ENCODE data around the gene DEFB113. TPM values are rescaled to one million over a fixed set of nuclear protein-coding genes. Genes with fewer than 3 reads are reported as not detected.
"Not testable (repeated sequence)": the region's sequence is repeated elsewhere in the genome, so short reads cannot be mapped to it uniquely, and the experiment has no call there.

The DEFB113 gene
- total RNA-seq = not detected
- long read RNA-seq = 0 reads

DNA sequence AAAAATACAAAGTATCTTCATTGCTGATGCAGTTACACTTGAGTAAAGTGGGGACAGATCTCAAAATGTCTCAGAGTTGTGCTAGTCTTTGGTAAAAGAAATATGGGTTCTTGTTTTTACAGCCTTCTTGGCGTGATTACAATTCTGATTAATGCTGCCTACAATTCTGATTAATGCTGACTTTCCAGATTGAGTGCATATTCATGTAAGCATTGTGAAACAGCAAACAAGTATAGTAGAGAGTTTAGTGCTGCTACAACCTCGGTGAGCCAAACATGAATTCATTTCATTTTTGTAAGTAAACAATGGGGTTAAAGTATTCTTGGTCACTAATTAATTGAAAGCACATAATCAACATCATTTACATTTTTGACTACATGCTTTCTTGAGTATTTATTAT, at the start of gene DEFB113:
DEFB113 (minus strand) TSS at position 21 of the 400 bp plus-strand sequence; CDS start at position 21, 0 bp downstream.
- intact Hi-C loops (cut with DNase I) = no loop called here
- ATAC-seq (ENCODE audit: poor library complexity) (no peak), DNase-seq (no peak)

DNA sequence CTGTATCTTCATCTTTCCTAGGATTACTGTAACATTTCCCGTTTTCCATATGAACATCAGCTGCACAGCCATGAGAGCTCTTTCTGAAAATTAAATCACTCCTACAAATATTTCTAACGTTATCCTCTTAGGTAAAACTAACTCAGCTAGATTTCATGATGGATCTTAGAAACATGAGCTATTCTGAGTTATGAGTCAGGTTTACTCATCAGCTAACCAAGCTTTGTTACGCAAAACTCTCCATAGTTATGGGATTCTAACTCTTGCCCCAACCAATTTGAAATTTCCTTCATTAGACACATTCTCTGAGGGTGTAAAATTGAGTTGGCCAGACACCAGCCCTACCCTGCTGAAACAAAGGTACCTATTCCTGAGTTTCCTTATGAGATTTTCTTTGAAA, 38.4 kb upstream of the DEFB113 start:
- intact Hi-C loops (cut with DNase I) = no loop called here
- DNase-seq = no peak
- ATAC-seq (ENCODE audit: poor library complexity) = no peak

DNA sequence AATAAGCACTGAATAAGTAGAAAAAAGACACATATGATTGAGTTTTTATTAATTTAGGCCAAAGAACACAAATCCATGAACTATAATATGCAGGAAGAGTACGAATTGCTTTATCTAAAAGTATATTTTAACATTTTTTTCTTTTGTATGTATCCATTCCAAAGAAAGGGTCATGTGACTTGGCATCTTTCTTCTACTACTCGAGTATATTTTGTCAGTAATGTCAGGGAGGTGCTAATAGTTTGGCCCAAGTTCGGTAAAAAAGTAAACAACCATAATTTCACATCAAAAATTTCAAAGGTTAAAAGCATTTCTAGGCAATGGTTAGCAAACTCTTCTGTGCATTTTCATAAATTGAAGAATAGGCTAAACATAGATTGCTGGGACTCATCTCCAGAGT, 33.7 kb upstream of the DEFB113 start:
- no peak for ATAC-seq (ENCODE audit: poor library complexity)
- intact Hi-C loops (cut with DNase I) = no loop called here
- DNase-seq = no peak

GRCh38 chr6:49995278-49995677, 25.9 kb upstream of the DEFB113 start:
- ATAC-seq (ENCODE audit: poor library complexity) = no peak
- intact Hi-C loops (cut with DNase I) = no loop called here

GRCh38 chr6:49988900-49989299, 19.5 kb upstream of the DEFB113 start:
- DNase-seq (no peak), ATAC-seq (ENCODE audit: poor library complexity) (no peak)
- intact Hi-C loops (cut with DNase I) = no loop called here

More at GRCh38 chr6:49995278-49995677, 25.9 kb upstream of the DEFB113 start:
- no peak for DNase-seq

- intact Hi-C loops (cut with DNase I) = no loop called here
- DNase-seq = no peak
- no peak for ATAC-seq (ENCODE audit: poor library complexity)
These were observed 18.3 kb upstream of the DEFB113 start for GRCh38 chr6:49987749-49988148.

DNA sequence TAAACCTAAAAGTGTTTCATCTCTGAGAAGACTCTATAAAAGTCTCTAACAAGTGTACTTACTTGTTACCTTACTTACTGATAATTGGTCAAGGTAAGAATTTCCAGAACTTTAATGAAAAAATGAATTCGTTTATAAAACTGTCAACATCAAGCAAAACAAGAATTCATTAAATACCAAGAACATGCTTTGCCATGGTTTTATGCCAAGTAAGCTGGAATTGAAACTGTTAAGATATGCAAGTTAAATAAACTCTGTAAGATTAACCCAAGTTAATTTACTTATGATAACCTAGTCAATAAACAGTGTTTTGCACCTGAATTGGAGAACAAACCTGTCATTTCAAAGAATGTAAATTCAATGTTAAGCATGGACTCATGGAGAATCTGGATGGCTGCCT, 17.1 kb upstream of the DEFB113 start:
- no peak for ATAC-seq (ENCODE audit: poor library complexity)
- intact Hi-C loops (cut with DNase I) = no loop called here
- DNase-seq = no peak

GRCh38 chr6:49982046-49982445, 12.6 kb upstream of the DEFB113 start:
- no peak for DNase-seq
- no peak for ATAC-seq (ENCODE audit: poor library complexity)
- intact Hi-C loops (cut with DNase I) = no loop called here

DNA sequence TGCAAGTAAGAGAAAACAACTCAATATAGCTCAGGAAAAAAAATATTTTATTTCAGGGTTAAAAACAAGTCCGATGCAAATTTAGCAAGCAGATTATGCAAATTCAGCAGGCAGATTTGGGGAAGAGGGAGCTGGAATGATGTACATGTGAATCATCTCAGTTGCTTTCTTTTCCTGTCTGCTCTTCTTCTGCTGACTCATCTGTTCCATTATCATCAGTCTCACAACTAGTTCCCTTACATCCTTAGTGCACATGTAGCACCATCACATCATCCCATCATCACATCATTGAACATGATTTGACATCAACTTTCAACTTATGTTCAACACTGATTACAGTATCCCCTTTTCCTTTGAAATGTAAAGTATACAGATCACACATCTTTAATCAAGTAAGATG, 11.5 kb upstream of the DEFB113 start:
- DNase-seq (no peak), ATAC-seq (ENCODE audit: poor library complexity) (no peak)
- intact Hi-C loops (cut with DNase I) = no loop called here

DNA sequence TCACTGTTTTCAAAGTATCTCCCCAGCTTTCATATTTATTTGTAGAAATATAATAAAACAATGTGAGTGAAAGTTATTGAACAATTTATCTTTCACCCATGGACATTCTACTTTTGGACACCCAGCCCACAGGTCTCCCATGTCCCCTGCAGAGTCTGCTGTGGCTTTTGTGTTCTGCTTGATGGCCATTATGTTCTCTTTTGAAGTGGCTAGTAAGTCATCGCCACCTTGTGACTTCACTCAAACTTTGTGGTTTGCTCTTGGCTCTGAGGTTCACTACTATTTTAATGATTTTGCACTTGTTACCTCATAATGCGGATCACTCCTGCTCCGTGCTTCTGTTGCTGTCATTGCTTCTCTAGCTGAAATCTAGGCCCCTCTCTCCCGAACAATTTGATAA, 10.2 kb upstream of the DEFB113 start:
- no peak for DNase-seq
- ATAC-seq (ENCODE audit: poor library complexity) = no peak
- intact Hi-C loops (cut with DNase I) = no loop called here

DNA sequence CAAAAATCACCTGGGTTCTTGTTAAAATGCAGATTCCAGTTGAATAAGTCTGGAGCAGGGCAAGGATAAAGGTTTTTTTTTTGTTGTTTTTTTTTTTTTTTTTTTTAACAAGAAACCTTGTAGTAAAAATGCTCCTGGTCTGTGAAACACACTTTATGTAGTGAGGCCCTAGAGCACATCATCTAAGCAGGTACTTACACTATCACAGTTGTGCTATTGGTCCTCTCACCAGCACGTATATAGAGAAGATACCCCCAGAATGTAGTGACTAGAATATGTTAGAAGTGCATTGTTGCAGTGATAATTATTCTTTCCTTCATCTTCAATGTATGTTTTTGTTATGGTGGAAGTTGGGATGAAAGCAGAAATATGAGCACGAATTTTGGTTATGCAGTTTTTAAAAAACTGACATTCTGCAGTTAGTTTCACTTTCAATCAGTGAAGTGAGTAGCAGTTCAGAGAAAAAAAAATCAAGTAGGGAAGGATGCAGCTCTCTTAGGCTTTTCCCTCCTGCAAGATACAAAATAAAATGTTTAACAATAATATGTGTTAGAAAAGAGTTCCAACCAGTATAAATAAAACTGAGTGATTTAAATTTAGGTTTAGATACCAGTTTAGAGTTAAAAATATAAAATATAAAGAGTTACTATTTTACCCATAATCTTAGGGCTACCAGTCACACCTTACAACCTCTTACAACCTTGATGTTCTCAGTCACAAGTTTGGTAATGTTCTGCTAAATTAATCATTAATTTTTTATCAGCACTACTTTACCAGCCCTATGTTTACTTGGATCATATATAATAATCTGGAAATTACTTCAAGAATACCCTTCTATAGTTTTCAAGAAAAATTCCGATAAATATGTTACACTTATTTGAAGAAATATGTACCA, 9.2 kb upstream of the DEFB113 start:
- DNase-seq (no peak), ATAC-seq (ENCODE audit: poor library complexity) (no peak)
- intact Hi-C loops (cut with DNase I) = no loop called here

- ATAC-seq (ENCODE audit: poor library complexity) (no peak), DNase-seq (no peak)
- intact Hi-C loops (cut with DNase I) = no loop called here
These were observed 2.6 kb downstream of the DEFB113 start for GRCh38 chr6:49966823-49967222.

- ATAC-seq (ENCODE audit: poor library complexity) = no peak
- intact Hi-C loops (cut with DNase I) = no loop called here
- DNase-seq = no peak
These were observed 3.1 kb downstream of the DEFB113 start for GRCh38 chr6:49966334-49966733.

DNA sequence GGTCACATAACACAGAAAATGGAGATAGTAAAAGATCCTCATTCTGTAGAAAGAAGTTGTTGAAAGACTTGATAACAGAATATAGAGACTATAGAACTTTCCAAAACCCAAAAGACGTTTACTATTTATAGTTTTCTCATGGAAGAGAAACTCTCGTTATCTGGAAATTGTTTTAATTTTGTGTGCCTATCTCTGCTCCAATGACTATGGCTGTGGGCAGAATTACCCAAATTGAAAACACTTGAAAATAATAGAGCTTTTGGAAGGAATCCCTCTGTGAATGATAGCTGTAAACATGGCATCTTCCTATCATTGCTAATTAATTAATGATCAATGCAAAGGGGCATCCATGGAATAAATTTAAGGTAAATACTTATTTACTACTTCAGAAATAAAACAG, 5.4 kb downstream of the DEFB113 start, which contains the start of gene DEFB114:
DEFB114 (minus strand) TSS at position 101 of the 400 bp plus-strand sequence; CDS start at position 42, 59 bp downstream.
- DNase-seq = no peak
- no peak for ATAC-seq (ENCODE audit: poor library complexity)
- intact Hi-C loops (cut with DNase I) = no loop called here

DNA sequence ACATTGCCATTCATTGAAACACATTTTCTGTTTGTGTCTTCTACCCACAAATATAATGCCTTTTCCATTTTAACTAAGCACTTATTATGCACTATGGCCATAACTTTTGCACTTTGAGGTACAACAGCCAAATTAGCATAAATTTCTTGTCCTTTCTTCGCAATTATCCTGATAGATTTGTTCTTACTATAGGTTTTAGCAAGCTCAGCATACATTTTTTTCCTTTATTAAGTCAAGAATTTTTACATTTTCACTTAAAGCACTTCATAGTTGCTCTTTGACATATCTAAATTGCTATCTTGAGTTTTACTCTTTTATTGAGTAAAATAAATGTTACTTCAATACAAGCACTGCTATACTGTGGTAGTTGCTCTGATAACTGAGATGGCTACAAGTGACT, 11.2 kb downstream of the DEFB113 start:
- DNase-seq = no peak
- intact Hi-C loops (cut with DNase I) = no loop called here
- ATAC-seq (ENCODE audit: poor library complexity) = no peak

GRCh38 chr6:49955847-49956246, 13.6 kb downstream of the DEFB113 start:
- no peak for DNase-seq
- intact Hi-C loops (cut with DNase I) = no loop called here
- ATAC-seq (ENCODE audit: poor library complexity) = no peak

DNA sequence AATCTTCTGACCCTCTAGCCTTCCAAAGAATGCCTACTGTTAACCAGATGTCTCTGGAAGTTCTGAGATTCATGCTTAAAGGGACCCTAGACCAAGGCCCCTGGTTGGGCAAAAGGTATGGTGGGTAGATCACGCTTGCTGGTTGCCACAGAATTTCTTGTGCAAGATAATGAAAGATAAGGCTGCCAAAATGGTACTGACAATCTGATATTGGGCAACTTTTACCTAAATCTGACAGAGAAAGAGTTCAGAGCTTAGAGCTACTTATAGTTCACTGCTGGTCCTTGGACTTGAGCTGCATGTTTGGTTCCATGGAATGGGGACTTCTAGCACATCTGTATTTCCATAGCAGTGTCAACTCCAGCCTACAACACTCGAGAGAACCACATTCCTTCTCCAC, 17.5 kb downstream of the DEFB113 start:
- DNase-seq (no peak), ATAC-seq (ENCODE audit: poor library complexity) (no peak)
- intact Hi-C loops (cut with DNase I) = no loop called here

GRCh38 chr6:49950415-49950751, 19.0 kb downstream of the DEFB113 start:
- intact Hi-C loops (cut with DNase I) = no loop called here
- no peak for DNase-seq
- no peak for ATAC-seq (ENCODE audit: poor library complexity)

DNA sequence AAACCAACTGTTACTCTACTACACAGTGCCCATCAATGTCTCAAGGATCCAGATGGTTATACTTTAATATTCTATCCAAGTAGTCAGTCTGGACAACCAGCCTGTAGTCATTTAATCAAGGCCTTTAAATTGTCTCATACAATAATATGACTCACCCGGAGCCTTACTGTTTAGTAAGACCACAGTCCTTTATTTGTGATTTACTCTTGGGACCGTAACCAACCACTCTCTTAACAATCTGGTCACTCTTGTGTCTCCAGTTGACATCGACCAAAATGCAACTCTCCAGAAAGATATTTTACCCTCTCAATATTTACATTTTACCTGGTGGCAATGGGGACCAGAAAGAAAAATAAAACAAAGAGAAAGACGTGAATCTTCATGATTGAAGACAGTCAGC, 20.4 kb downstream of the DEFB113 start:
- ATAC-seq (ENCODE audit: poor library complexity) (no peak), DNase-seq (no peak)
- intact Hi-C loops (cut with DNase I) = no loop called here

DNA sequence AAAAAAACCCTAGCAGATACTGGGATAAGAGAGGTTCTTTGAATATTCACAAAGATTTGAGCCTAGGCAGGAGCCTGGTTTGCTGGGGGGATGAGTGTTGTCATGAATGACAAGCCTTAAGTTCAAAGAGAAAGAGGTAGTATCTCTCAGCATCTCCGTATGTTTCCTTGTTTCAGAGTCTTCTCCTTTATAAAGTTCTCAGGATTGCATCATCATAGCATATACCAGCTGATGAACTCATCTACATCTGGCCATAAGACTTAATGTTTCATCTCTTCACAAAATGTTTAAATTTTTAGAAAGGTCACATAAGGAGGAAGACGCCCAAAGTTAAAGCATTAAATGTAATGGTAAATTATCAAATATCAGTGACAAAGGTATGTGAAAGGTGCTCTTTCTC, 22.6 kb downstream of the DEFB113 start:
- no peak for ATAC-seq (ENCODE audit: poor library complexity)
- intact Hi-C loops (cut with DNase I) = no loop called here

DNA sequence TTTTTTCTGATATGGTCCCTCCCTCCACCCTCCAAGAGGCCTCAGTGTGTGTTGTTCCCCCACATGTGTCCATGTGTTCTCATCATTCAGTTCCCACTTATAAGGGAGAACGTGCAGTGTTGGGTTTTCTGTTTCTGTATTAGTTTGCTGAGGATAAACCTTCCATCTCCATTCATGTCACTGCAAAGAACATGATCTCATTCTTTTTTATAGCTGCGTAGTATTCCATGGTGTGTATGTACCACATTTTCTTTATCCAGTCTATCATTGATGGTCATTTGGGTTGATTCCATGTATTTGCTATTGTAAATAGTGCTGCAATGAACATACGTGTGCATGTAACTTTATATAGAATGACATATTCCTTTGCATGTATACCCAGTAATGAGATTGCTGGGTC, 25.4 kb downstream of the DEFB113 start:
- ATAC-seq (ENCODE audit: poor library complexity); intact Hi-C loops (cut with DNase I); DNase-seq: not testable (repeated sequence)

More for the DNA sequence above, 22.6 kb downstream of the DEFB113 start:
- no peak for DNase-seq
